ENCODE data around the gene AGAP1.

The AGAP1 gene

GRCh38 chr2:235572592-235572991 is 78.7 kb downstream of the AGAP1 start:
- no peak for DNase-seq

GRCh38 chr2:235573331-235574221 is 79.7 kb downstream of the AGAP1 start:
- peak; percentile 10 for DNase-seq

GRCh38 chr2:235575431-235575830 is 81.6 kb downstream of the AGAP1 start:
- DNase-seq, result no peak

- DNase-seq, result no peak
Observed at GRCh38 chr2:235575904-235576303, 82.1 kb downstream of the AGAP1 start.

DNA sequence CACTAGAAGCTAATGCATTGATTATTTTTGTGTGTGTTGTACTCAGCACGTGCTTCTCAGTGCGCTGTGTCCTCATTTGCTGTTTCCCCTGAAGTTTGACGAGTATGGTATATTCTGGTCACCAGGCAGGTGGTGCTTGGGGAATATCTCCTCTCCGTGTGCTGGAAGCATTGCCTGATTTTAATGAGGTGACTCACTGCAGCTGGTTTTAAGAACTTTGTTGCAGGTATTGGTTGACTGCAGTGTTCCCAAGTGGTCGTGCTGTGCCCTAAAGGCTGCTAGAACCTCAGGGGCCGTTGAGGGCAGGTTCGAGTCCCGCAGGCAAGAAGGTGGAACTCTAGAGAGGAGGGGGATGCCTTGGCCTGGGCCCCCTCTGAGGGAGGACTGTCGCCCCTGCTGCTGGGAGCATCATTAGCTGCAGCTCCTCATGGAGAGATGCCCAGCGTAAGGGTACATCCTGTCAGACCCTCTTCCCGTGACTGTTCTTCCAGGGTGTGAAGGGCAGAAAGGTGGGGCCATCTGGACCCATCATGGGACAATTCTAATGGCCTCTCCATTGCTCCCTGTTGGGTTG is 82.6 kb downstream of the AGAP1 start:
- DNase-seq, result no peak

DNA sequence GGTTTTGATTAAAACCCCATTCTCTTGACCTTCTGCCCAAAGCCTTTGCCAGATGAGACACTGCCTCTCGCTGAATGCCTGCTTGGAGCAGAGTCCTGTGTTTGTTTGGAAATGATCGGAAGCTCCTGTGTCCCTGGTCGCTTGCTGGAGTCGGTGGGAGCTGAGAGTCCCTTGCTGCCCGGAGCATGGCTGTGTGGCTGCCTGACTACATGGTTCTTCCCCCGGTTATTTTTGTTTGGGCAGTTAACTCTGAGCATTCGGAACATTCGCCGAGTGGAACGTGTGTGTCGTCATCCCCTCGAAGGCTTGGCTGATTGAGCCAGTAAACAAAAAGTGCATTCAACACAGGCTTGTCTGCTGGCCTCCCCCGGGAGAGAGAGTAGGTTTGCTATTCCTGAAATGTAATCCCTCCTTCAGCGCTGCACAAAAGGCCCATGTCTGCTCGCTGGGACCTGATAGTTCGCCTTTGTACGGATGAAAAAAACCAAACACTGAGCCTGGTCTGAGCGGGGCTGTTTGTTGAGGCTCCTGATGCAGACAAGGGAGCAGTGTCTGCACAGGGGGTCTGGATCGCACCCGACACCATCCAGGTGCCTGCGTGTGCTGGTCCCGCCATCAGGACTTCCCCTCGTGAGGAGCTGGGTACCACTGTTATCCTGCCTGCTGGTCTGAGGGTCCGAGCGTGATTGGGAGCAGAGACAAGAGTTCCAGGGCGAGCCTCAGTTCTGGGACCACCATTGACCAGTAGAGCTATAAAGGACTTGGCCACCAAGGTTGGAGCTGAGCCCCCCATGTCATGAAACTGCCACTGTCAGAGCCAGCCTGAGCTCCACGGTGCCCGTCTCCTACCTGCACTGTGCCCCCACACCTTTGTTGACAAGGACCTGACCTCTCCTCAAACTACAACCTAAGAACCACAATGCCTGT is 83.8 kb downstream of the AGAP1 start:
- DNase-seq, result no peak

- no peak for DNase-seq
Observed at GRCh38 chr2:235579128-235579527, 85.3 kb downstream of the AGAP1 start.

GRCh38 chr2:235580426-235581157 is 86.7 kb downstream of the AGAP1 start:
- no peak for DNase-seq

GRCh38 chr2:235582081-235582686 is 88.3 kb downstream of the AGAP1 start:
- DNase-seq, result no peak

GRCh38 chr2:235582729-235583128 is 88.9 kb downstream of the AGAP1 start:
- no peak for DNase-seq

DNA sequence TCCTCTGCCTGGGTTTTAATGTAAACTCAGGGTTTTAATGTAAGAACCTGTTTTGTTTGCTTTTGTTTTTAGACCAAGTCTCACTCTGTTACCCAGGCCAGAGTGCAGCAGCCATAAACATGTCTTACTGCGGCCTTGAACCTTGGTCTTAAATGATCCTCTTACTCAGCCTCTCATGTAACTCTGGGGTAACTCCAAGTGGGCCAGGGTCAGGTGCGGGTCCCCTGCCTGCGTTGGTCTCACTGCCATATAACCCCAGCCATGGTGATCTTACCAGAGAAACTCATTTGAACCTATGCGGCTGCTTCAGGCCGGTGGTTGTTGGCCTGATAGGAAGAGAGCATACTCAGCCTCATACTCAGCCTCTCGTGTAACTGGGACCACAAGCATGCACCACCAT is 89.3 kb downstream of the AGAP1 start:
- no peak for DNase-seq

- no peak for DNase-seq
Observed at GRCh38 chr2:235583925-235584637, 90.2 kb downstream of the AGAP1 start.

DNA sequence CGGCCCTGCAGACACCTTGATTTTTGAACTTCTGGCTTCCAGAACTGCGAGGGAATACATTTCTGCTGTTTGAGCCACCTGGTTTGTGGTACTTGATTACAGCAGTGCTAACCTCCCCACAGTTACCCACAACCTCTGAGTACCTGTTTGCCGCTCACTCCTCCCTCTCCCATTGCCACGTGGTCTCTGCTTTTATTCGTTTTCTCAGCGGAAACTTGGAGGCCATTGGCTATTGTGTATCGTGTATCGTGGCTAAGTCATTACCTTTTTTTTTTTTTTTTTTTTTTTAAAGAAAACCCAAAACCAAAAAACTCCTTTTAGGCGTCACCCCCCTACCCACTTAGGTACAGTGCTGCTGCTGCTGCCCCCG is 90.8 kb downstream of the AGAP1 start:
- DNase-seq, result no peak

- DNase-seq, result no peak
Observed at GRCh38 chr2:235587202-235587601, 93.4 kb downstream of the AGAP1 start.

DNA sequence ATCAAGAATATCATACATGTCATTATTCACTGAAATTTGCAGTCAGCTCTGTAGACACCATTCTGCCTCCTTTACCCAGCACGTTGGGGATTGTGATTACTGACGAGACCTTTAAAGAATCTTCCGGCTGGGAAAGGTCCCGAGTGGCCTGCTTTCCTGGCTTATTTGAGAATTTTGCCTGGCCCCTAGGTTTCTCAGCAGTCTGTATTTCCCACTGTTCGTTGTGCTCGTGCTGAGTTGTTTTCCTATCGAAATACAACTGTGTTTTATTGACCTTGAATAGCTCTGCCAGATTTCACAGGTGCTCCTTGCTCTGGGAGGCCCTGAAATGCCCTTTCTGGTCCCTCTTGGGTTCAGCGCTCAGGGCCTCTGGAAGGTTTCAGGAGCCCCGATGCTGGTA is 94.9 kb downstream of the AGAP1 start:
- DNase-seq, result no peak

GRCh38 chr2:235591231-235591730 is 97.4 kb downstream of the AGAP1 start:
- no peak for DNase-seq

DNA sequence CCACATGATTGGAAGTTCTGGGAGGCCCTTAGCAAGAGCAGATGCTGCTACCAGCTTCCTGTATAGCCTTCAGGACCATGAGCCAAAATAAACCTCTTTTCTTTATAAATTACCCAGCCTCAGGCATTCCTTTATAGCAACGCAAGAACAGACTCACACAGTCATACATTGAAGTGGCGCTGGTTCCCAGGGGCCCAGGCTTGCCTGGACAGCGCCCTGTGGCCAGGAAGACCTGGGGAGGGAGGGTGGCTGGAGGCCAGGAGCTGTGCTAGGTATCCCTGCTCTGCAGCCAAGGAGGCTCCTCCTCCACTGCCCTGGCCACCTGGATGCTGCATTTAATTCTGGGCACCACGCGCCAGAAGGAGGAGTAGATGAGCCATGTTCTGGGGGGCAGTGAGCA is 98.1 kb downstream of the AGAP1 start:
- DNase-seq, result no peak

DNA sequence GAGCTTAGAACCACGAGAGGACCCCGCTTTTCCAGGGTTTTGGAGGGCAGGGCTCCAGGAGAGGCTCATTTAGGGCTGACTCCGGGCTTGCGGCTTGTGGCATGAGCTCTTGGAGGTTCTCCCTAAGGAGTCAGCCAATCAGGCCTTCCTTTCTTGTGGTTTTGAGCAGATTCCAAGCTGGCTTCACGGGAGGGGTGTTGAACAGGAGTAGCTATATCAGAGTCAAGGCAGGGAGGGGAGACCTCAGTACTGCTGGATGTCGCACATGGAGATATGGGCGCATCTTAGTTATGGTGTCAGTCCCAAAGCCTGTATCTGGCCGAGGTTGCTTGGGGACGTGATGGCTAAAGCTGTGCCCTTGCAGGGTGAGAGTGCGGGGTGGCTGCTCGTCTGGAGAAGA is 98.6 kb downstream of the AGAP1 start:
- no peak for DNase-seq

GRCh38 chr2:235592836-235593235 is 99.0 kb downstream of the AGAP1 start:
- no peak for DNase-seq

DNA sequence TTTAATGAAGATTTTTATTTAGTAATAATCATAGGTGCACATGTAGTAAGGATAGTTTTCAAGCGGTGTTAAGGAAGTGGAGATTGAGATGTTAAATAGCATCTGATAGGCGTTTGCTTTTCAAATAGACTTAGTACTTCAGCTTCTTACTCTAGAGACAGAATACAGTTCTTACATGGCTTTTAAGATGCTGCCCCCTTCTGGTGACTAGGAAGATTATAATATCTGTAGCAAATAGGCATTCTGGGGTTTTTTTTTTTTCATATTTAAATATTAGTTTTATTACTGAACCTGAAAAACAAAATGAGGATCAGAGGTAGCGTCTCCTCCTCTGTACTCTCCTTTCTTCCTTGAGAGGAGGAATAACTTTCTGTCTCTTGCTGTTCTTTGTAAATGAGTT is 100.2 kb downstream of the AGAP1 start:
- peak; percentile 71 for DNase-seq

DNA sequence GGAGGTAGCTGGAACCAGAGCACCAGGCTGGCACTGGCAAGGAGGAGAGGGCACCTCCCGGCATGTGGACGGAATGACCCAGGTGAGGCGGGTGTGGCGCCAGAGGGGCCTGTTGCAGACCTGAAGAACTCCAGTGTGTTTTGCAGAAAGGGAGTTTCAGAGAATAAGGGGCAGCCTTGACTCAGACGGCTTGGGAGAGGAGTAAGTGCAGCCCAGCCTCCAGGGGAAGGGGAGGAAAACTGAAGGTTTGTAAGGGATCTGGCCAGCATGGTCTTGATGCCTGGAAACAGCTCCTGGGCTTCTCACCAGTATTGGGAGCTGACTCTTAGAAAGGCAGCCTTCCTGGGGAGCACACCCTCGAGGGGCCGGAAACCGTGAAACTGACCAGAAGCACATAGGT is 101.1 kb downstream of the AGAP1 start:
- DNase-seq, result no peak
